PC-3 (cell line): ENCODE results near the gene GRB10.

Source experiments
- EZH2 ChIP-seq: fragments of 300-600 bp; sonication (generic); IDR thresholded peaks from one replicate; pipeline ENCODE4 v1.6.1; 2017; ENCODE audit warnings: antibody characterized with exemption, mild to moderate bottlenecking, low read length; ENCODE audit not compliant: unreplicated experiment
- EZH2phosphoT487 ChIP-seq: fragments of 300-600 bp; sonication (generic); IDR thresholded peaks from 2 replicates; pipeline ENCODE4 v1.6.1; 2018; ENCODE audit warnings: mild to moderate bottlenecking, antibody characterized with exemption, low read length, borderline replicate concordance
- TF ChIP-seq, protein P1 (sequence below): fragments of 300-600 bp; sonication (generic); conservative IDR thresholded peaks from 2 replicates; pipeline ENCODE4 v1.5.1; 2017; ENCODE audit warnings: antibody characterized with exemption, low read depth, mild to moderate bottlenecking, low read length

DNA sequence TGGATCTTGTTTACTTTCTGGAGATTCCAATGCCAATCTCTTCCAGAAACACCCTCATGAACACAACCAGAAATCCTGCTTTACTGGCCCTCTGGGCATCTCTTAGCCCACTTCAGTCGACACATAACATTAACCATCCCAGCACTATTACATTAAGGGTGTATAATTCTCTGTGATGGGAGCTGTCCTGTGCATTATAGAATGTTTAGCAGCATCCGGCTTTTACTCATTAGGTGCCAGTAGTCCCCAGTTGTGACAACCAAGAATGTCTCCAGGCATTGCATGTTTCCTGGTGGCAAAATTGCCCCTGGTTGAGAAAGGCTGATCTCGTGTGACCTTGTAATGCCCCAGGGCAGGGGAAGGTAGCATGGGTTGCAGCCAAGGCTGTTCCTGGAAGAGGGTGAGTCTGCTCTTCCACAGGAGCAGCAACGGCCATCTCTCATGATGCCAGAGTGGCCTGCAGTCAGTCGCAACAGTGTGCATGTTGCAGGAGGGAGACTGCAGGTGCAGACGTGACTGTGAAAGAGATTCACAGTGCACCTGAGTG, 214.9 kb downstream of the GRB10 start:
- TF ChIP-seq, protein P1, sequence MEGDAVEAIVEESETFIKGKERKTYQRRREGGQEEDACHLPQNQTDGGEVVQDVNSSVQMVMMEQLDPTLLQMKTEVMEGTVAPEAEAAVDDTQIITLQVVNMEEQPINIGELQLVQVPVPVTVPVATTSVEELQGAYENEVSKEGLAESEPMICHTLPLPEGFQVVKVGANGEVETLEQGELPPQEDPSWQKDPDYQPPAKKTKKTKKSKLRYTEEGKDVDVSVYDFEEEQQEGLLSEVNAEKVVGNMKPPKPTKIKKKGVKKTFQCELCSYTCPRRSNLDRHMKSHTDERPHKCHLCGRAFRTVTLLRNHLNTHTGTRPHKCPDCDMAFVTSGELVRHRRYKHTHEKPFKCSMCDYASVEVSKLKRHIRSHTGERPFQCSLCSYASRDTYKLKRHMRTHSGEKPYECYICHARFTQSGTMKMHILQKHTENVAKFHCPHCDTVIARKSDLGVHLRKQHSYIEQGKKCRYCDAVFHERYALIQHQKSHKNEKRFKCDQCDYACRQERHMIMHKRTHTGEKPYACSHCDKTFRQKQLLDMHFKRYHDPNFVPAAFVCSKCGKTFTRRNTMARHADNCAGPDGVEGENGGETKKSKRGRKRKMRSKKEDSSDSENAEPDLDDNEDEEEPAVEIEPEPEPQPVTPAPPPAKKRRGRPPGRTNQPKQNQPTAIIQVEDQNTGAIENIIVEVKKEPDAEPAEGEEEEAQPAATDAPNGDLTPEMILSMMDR = no peak
- TF ChIP-seq EZH2 = no peak
- TF ChIP-seq EZH2phosphoT487 = no peak
